Stromal cell of bone marrow (primary cell): ENCODE measurements around the gene SDC1.
"Not testable (repeated sequence)": the region's sequence is repeated elsewhere in the genome, so short reads cannot be mapped to it uniquely, and the experiment has no call there.

Source experiments
- DNase-seq: peaks from one replicate; pipeline ENCODE4 v3.0.0-alpha.2; 2012; ENCODE audit warnings: low read depth

SDC1 gene

GRCh38 chr2:20224716-20225293, at the start of gene SDC1:
Gene SDC1 (minus strand): TSS chr2:20225130. CDS start chr2:20224867, 263 bp downstream.
- DNase-seq: no peak

GRCh38 chr2:20273042-20273441, 48.1 kb upstream of the SDC1 start:
- DNase-seq: no peak

GRCh38 chr2:20268317-20268716, 43.4 kb upstream of the SDC1 start:
- DNase-seq: not testable (repeated sequence)

GRCh38 chr2:20267529-20267928, 42.6 kb upstream of the SDC1 start:
- DNase-seq: no peak

- no peak for DNase-seq
These were observed 39.7 kb upstream of the SDC1 start for GRCh38 chr2:20264629-20265028.

GRCh38 chr2:20257411-20257810, 32.5 kb upstream of the SDC1 start:
- no peak for DNase-seq

GRCh38 chr2:20254731-20255130, 29.8 kb upstream of the SDC1 start:
- DNase-seq: no peak

GRCh38 chr2:20250436-20250835, 25.5 kb upstream of the SDC1 start:
- no peak for DNase-seq

GRCh38 chr2:20249170-20249569, 24.2 kb upstream of the SDC1 start:
- no peak for DNase-seq

GRCh38 chr2:20247084-20247483, 22.2 kb upstream of the SDC1 start:
- DNase-seq: no peak

- DNase-seq: not testable (repeated sequence)
These were observed 18.7 kb upstream of the SDC1 start for GRCh38 chr2:20243637-20244036.

- DNase-seq: no peak
These were observed 17.9 kb upstream of the SDC1 start for GRCh38 chr2:20242727-20243377.

GRCh38 chr2:20241973-20242726, 17.2 kb upstream of the SDC1 start:
- DNase-seq: no peak

GRCh38 chr2:20240291-20240690, 15.4 kb upstream of the SDC1 start:
- not testable (repeated sequence) for DNase-seq

GRCh38 chr2:20236496-20236895, 11.6 kb upstream of the SDC1 start:
- no peak for DNase-seq

GRCh38 chr2:20235655-20236305, 10.8 kb upstream of the SDC1 start:
- DNase-seq: no peak

- DNase-seq: not testable (repeated sequence)
These were observed 9.7 kb upstream of the SDC1 start for GRCh38 chr2:20234597-20234996.

GRCh38 chr2:20232837-20233207, 7.9 kb upstream of the SDC1 start:
- DNase-seq: no peak

GRCh38 chr2:20231598-20232026, 6.7 kb upstream of the SDC1 start:
- no peak for DNase-seq

- DNase-seq: no peak
These were observed 6.2 kb upstream of the SDC1 start for GRCh38 chr2:20231159-20231558.

- no peak for DNase-seq
These were observed 5.1 kb upstream of the SDC1 start for GRCh38 chr2:20230114-20230425.

GRCh38 chr2:20229322-20230113, 4.6 kb upstream of the SDC1 start:
- DNase-seq: no peak
